ENCODE results near the gene ASPHD2. TPM values are rescaled to one million over a fixed set of nuclear protein-coding genes. Genes with fewer than 3 reads are reported as not detected.

ASPHD2 gene
- total RNA-seq, 1 donor from 2014 or later = 7.3 TPM

DNA sequence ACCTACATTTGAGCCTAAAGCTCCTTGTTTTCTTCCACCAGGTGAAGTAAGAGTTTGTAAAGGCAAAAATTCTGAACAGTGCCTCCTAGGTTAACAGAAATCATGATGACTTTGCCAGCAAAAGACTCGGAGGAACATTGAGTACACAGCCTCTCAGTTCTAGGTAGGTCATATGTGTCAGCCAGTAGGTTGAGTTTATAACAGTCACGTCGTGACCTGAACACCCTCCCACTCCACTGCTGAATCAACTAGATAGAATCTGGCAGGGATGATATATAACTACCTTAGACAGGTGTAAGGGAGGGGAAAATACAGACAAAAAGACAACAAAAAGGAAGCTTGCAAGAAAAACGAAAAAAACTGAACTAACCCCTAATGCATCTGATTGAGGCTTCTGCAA lies 12.8 kb upstream of the ASPHD2 start:
- no peak for DNase-seq (ENCODE audit: low read depth)
- TF ChIP-seq, protein P1, sequence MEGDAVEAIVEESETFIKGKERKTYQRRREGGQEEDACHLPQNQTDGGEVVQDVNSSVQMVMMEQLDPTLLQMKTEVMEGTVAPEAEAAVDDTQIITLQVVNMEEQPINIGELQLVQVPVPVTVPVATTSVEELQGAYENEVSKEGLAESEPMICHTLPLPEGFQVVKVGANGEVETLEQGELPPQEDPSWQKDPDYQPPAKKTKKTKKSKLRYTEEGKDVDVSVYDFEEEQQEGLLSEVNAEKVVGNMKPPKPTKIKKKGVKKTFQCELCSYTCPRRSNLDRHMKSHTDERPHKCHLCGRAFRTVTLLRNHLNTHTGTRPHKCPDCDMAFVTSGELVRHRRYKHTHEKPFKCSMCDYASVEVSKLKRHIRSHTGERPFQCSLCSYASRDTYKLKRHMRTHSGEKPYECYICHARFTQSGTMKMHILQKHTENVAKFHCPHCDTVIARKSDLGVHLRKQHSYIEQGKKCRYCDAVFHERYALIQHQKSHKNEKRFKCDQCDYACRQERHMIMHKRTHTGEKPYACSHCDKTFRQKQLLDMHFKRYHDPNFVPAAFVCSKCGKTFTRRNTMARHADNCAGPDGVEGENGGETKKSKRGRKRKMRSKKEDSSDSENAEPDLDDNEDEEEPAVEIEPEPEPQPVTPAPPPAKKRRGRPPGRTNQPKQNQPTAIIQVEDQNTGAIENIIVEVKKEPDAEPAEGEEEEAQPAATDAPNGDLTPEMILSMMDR (conservative IDR thresholded peaks at IDR 0.05; ENCODE audit: low read depth, low read length) = no peak

DNA sequence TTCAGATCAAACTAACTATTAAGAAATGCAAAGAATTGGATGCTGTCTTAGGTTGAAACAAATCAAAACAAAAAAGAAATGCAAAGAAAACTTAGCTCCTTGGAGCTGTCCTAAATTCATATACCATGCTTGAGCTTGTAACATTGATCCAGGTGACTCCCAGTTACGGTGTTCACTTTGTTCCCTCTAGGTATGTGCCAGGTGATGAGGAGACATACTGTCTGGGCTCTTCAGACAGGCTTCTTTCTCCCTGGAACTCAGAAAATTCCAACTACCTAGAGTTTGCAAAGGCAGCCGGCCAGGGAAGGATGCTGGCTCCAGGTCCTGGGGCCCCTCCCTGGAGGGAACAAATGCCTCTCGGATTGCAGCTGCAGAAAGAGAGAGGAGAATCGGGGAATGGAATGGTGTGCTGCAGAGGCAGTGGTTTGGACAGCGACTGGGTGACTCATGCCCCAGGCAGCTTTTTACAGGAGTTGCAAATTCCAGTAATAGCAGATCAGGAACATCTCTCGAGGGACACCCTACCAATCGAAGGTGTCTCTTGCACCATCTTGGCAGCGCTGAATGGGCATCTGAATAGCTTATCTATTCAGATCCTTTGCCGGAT lies 12.3 kb upstream of the ASPHD2 start:
- TF ChIP-seq, protein P1 (conservative IDR thresholded peaks at IDR 0.05; ENCODE audit: low read depth, low read length) = no peak
- DNase-seq (ENCODE audit: low read depth) = peak; percentile 36
- no peak overlapping the region for H3K4me3 ChIP-seq (ENCODE audit: low read depth, low read length)

More for the DNA sequence above, 12.8 kb upstream of the ASPHD2 start:
- no peak overlapping the region for H3K4me3 ChIP-seq (ENCODE audit: low read depth, low read length)

DNA sequence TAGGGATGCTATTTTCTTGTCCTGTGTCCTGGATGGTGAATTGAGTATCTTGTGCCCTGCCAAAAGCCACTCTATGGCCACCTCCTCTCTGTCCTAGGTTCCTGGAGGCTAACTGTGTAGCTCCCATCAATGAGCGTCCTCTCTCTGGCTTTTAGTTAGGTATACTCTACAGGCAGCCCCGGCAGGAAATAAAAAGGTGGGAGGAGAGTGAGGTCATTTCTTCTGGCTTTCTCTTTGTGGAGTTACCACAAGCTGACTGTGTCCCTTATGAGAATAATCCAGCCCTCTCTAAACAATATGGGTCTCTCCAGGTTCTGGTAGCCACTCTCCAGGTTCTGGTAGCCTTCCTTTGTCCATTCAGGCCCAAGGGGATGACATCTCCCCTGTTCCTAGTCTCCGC lies 11.7 kb upstream of the ASPHD2 start:
- no peak for DNase-seq (ENCODE audit: low read depth)
- TF ChIP-seq, protein P1 (conservative IDR thresholded peaks at IDR 0.05; ENCODE audit: low read depth, low read length) = no peak
- no peak overlapping the region for H3K4me3 ChIP-seq (ENCODE audit: low read depth, low read length)

DNA sequence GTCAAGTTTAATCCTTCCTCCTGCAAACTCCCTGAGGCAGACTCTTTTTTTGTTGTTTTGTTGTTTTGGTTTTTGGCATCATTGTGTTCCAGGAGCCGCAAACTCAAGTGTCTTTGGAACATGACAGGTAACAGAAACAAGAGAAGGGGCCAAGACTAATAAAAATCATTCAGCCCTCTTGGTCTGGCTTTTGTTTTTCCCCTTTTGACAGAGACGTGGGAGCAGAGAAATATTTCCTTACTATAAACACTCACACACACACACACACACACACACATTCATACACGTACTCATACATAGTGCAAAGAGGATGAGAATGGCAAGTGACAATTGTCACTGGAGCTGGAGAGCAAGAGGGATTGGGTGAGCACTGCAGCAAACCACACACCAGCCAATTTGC lies 10.4 kb upstream of the ASPHD2 start:
- DNase-seq (ENCODE audit: low read depth) = no peak
- H3K4me3 ChIP-seq (ENCODE audit: low read depth, low read length) = no peak overlapping the region
- TF ChIP-seq, protein P1 (conservative IDR thresholded peaks at IDR 0.05; ENCODE audit: low read depth, low read length) = no peak

DNA sequence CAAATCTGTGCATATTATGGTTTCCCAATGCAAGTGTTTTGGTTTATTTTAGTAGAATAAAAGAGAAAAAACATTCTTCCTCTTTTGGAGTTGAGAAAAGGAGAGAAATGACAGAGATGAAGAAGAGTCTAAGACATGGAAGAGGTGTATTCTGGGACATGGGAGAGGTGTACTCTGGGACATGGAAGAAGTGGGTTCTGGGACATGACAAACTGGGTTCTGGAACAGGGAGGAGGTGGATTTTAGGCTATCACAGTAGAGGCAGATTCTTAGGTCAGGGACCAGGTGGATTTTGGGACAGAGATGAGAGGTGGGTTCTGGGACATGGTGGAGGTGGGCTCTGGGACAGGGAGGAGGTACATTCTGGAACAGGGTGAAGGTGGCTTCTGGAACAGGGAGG lies 2.1 kb upstream of the ASPHD2 start:
- TF ChIP-seq, protein P1 (conservative IDR thresholded peaks at IDR 0.05; ENCODE audit: low read depth, low read length) = no peak
- no peak for DNase-seq (ENCODE audit: low read depth)
- no peak overlapping the region for H3K4me3 ChIP-seq (ENCODE audit: low read depth, low read length)

DNA sequence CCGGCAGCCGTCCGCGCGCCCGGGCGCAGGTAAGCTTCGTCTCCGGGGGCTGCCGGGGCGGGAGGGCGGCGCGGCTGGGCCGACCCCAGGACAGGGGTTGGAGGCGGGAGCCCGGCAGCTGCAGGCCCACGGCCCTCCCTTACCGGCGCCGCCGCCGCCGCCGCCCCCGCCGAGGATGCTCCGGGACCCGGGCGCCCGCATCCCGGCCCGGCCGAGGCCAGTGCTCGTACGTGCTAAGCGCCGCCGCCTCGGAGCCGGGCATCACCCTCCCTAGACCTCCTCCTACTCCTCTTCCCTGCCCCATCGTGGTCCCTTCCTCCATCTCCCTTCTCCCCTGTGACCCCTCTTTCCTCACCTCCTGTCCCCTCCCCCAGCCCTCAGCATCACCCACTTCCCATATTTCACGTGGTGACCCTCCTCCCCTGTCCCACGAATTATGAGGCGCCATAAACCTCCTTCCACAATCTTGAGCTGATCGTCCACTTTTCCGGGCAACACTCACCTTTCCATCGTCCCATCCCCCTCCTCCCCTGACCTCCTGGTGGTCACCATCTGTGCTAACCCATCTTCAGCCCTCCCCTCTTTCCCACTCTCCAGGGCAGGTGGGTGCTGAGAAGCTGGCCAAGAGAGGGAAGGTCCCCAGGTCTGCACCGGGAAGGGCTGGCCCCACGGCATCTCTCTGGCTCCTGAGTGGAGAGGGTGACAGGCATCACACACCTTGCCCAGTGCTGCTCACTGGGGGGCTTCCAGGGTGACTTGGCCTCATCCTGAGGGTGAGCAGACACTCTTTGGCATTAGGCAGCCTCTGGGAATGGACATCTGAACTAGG lies 612 bp downstream of the ASPHD2 start:
- peak overlapping the region; percentile 50 for H3K4me3 ChIP-seq (ENCODE audit: low read depth, low read length)
- TF ChIP-seq, protein P1 (conservative IDR thresholded peaks at IDR 0.05; ENCODE audit: low read depth, low read length) = no peak
- DNase-seq (ENCODE audit: low read depth) = no peak
